NB4 (cell line): ENCODE results near the gene GABRA5.

ENCODE experiments used
- MYC ChIP-seq: IDR thresholded peaks from 2 replicates; pipeline ENCODE4 v1.6.1; 2011; ENCODE audit warnings: low read depth, low read length
- POLR2A ChIP-seq: IDR thresholded peaks from 2 replicates; pipeline ENCODE4 v1.6.1; 2011; ENCODE audit warnings: mild to moderate bottlenecking; ENCODE audit not compliant: insufficient read length; ENCODE audit errors: extremely low read depth
- TF ChIP-seq, protein P1 (sequence below): IDR thresholded peaks from one replicate; pipeline ENCODE4 v1.5.1; 2012; ENCODE audit warnings: low read depth, low read length
- TF ChIP-seq, protein P2 (sequence below): IDR thresholded peaks from 2 replicates; pipeline ENCODE4 v1.6.1; 2011; ENCODE audit warnings: low read depth, low read length

DNA sequence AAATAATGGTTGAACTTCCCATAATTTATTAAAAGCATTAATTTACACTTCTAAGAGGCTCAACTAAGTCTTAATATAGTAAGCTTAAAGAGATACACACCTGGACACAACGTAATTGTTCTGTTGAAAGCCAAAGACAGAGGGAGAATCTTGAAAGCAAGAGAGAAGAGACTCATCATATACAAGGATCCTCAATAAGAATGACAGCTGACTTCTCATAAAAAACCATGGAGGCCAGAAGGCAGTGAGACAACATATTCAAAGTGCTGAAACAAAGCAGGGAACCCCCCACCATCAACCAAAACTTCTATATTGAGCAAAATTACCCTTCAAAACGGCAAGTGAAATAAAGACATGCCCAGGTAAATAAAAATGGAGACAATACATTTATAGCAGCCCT, 87.5 kb downstream of the GABRA5 start:
- TF ChIP-seq, protein P1, sequence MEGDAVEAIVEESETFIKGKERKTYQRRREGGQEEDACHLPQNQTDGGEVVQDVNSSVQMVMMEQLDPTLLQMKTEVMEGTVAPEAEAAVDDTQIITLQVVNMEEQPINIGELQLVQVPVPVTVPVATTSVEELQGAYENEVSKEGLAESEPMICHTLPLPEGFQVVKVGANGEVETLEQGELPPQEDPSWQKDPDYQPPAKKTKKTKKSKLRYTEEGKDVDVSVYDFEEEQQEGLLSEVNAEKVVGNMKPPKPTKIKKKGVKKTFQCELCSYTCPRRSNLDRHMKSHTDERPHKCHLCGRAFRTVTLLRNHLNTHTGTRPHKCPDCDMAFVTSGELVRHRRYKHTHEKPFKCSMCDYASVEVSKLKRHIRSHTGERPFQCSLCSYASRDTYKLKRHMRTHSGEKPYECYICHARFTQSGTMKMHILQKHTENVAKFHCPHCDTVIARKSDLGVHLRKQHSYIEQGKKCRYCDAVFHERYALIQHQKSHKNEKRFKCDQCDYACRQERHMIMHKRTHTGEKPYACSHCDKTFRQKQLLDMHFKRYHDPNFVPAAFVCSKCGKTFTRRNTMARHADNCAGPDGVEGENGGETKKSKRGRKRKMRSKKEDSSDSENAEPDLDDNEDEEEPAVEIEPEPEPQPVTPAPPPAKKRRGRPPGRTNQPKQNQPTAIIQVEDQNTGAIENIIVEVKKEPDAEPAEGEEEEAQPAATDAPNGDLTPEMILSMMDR: no peak
- TF ChIP-seq POLR2A (no peak), MYC (no peak)
- TF ChIP-seq, protein P2, sequence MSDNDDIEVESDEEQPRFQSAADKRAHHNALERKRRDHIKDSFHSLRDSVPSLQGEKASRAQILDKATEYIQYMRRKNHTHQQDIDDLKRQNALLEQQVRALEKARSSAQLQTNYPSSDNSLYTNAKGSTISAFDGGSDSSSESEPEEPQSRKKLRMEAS: no peak
